ENCODE data around the gene GALNT15. TPM values are rescaled to one million over a fixed set of nuclear protein-coding genes. Genes with fewer than 3 reads are reported as not detected.

GALNT15 gene
- total RNA-seq, 2 experiments from 2014 or later: not detected

DNA sequence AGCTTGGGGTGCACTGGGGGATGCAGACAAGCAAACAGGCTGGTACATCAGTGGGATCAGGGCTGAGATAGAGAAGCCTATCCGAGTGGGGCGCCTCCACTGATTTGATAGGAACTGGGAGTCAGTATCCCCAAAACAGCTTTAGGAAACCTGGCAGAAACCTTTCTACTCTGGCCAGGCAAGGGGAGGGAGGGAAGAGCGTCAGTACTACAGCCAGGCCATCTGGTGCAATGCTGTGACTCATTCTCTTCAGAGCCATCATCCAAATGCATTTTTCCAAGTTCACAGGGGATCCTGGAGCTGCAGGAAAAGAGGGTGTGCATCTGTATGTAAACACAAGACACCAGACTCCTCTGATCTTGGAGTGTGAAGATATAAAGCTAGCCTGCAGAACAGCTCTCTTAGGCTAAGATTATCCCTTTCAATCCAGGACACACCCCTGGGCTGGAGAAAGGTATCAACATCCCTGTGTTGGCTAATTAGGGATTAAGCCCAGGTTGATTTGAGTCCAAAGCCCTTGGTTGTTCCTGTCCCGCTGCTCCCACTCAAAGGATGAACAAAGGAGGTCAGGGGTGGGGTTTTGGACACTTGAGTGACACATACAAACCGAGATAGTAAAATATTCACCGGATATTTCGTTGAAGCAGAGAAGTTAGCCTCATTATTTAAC lies 9.3 kb downstream of the GALNT15 start:
- CTCF ChIA-PET: interaction anchor here (1.2 kb wide), 1 partner anchor 135 kb away, joined by 4 read pairs; no protein-coding TSS in a partner anchor
- Mint-ChIP-seq H3K9me3 (no peaks in the 10 kb centered on the region), H3K4me3 (no peak overlapping the region), H3K4me1 (peaks cover 4% of the 10 kb centered on the region), H3K27me3 (no peaks in the 10 kb centered on the region), H3K36me3 (ENCODE audit: low read depth) (no peaks in the 10 kb centered on the region), H3K27ac (no peak overlapping the region)
- DNase-seq: no peak
- POLR2A ChIA-PET: no interaction called here

DNA sequence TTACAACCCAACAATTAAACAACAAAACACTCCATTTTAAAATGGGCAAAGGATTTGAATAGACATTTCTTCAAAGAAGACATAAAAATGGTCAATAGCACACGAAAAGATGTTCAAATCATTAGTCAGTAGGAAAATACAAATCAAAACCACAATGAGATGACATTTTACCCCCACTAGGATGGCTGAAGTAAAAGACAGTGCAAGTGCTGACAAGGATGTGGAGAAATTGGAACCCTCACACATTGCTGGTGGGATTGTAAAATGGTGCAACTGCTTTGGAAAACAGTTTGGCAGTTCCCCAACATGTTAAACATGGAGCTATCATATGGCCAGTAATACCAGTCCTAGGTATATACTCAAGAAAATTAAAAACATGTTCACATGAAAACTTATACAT lies 11.6 kb downstream of the GALNT15 start:
- Mint-ChIP-seq H3K27me3 (no peaks in the 10 kb centered on the region), H3K4me1 (peaks cover 4% of the 10 kb centered on the region), H3K9me3 (no peaks in the 10 kb centered on the region), H3K36me3 (ENCODE audit: low read depth) (no peaks in the 10 kb centered on the region), H3K27ac (no peak overlapping the region), H3K4me3 (no peak overlapping the region)
- ChIA-PET CTCF (no interaction called here), POLR2A (no interaction called here)
- DNase-seq: no peak

DNA sequence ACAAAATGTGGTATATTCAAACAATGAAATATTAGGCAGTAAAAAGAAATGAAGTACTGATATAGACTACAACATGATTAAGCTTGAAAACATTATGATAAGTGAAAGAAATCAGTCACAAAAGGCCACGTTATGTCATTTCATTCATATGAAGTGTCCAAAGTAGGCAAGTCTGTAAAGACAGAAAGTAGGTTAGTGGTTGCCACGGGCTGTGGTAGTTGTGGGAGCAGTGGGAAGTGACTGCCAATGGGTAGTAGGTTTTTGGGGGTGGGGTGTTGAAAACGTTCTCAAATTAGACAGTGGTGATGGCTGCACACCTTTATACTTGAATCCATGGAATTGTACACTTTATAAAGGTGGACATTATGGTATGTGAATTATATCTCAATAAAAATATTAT lies 12.1 kb downstream of the GALNT15 start:
- POLR2A ChIA-PET: no interaction called here
- Mint-ChIP-seq H3K27me3 (no peaks in the 10 kb centered on the region), H3K4me1 (peaks cover 4% of the 10 kb centered on the region), H3K27ac (no peak overlapping the region), H3K4me3 (no peak overlapping the region), H3K36me3 (ENCODE audit: low read depth) (no peaks in the 10 kb centered on the region), H3K9me3 (no peaks in the 10 kb centered on the region)
- CTCF ChIA-PET: no interaction called here
- peak; percentile 35 for DNase-seq

DNA sequence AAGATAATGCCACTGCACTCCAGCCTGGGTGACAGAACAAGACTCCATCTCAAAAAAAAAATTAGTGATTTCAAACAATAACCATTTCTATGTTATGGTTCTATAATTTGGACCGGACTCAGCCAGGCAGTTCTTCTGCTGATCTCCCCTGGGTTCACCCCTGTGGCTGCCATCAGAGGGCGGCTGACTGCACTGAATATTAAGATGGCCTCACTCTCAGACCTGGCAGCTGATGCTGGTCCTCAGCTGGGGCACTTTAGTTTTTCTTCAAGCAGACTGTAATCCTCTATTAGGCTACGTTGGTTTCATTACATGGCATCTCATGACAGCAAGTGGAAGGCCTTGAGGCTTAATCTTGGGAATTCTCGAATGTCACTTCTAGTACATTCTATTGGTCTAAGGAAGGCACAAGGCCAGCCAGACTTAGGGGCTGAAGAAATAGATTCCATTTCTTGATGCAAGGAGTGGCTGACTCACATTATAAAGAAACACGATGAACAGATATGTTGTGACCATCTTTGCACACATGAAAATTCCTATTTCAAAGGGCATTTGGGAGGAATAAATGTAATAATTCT lies 12.8 kb downstream of the GALNT15 start:
- Mint-ChIP-seq H3K4me1 (peaks cover 4% of the 10 kb centered on the region), H3K9me3 (no peaks in the 10 kb centered on the region), H3K27me3 (no peaks in the 10 kb centered on the region), H3K36me3 (ENCODE audit: low read depth) (no peaks in the 10 kb centered on the region), H3K4me3 (no peak overlapping the region), H3K27ac (no peak overlapping the region)
- no peak for DNase-seq
- ChIA-PET CTCF (no interaction called here), POLR2A (no interaction called here)

DNA sequence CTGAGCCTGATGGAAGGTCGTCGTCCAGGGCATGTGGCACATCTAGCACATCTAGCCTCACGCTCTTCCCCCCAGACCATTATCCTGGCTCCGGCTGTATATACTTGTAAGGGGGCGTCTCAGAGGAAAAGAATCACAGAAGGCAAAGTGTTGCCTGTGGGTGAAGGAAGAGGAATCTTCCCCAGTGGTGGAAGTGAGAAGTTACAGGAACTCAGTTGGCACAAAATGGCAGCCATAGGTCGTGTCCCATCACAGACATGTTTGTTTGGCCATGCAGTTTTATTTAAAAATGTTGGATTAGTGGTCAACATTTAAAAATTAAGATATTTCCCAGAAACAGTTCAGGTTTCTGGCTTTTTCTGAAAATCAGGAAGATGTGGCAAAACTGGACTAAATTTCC lies 13.6 kb downstream of the GALNT15 start:
- Mint-ChIP-seq H3K9me3 (no peaks in the 10 kb centered on the region), H3K27ac (no peak overlapping the region), H3K27me3 (no peaks in the 10 kb centered on the region), H3K36me3 (ENCODE audit: low read depth) (no peaks in the 10 kb centered on the region), H3K4me1 (peaks cover 4% of the 10 kb centered on the region), H3K4me3 (no peak overlapping the region)
- ChIA-PET POLR2A (no interaction called here), CTCF (no interaction called here)
- no peak for DNase-seq

DNA sequence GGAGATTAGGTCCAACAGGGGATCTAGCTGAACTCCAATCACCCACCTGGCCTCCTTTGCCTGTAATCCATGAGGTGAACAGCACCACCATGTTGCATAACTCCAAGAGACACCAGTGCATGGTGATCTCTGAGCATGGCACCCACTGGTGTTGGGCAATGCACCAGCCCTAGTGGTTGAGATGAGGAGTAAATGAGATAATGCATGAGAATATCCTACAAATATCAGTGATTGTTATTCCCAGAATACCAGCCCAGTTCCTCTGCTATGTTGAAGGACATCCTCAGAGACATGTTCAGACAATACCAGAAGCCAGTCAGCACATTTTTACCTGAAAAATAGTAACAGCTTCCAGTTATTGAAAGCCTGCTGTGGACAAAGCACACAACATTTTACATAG lies 14.7 kb downstream of the GALNT15 start:
- ChIA-PET CTCF (interaction anchor here (1.1 to 1.5 kb wide), 2 partner anchors 10 to 16 kb away, joined by 3 to 7 read pairs; no protein-coding TSS in a partner anchor), POLR2A (no interaction called here)
- H3K27me3 Mint-ChIP-seq: no peaks in the 10 kb centered on the region
- H3K9me3 Mint-ChIP-seq: no peaks in the 10 kb centered on the region
- no peak for DNase-seq
- H3K4me3 Mint-ChIP-seq: no peak overlapping the region
- H3K4me1 Mint-ChIP-seq: peaks cover 4% of the 10 kb centered on the region
- no peaks in the 10 kb centered on the region for H3K36me3 Mint-ChIP-seq (ENCODE audit: low read depth)
- no peak overlapping the region for H3K27ac Mint-ChIP-seq

DNA sequence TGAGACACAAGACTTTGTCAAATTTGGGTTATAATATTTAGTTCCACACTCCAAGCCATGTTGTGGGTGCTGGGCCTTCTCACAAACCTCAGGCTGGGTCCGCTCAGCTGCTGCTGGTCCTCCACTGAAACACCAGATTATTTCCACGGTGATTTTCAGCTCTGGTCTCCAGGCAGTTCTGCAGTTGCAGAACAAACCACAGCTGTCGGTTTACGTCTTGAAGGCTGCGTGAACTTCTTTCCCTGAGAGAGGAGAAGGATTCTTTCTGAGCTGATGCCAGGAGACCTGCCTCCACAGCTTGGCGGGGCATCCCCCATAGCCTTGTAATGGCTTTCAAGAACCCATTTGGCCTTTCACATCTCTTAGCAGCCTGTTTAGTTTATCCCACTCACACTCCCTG lies 16.2 kb downstream of the GALNT15 start:
- H3K36me3 Mint-ChIP-seq (ENCODE audit: low read depth): no peaks in the 10 kb centered on the region
- H3K27me3 Mint-ChIP-seq: no peaks in the 10 kb centered on the region
- H3K4me1 Mint-ChIP-seq: peaks cover 4% of the 10 kb centered on the region
- CTCF ChIA-PET: no interaction called here
- no peak overlapping the region for H3K4me3 Mint-ChIP-seq
- no peak overlapping the region for H3K27ac Mint-ChIP-seq
- POLR2A ChIA-PET: no interaction called here
- no peak for DNase-seq
- no peaks in the 10 kb centered on the region for H3K9me3 Mint-ChIP-seq

DNA sequence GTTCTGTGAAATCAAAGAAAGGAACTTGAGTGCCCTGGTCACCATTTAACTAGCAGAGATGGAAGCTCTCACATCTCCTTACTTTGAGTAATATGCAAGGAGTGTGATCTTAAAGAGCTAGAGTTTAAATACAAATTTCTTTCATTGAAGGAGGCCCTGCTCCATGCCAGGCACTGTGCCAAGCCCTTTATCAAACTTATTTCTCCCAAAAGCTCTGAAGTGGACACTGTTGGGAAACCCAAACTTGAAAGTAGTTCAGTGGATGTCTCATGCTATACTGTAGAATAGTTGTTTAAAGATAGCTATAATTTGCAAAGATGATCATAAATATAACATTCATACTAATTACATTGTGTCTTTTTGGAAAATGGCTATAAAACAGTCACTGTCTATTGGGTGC lies 17.1 kb downstream of the GALNT15 start:
- H3K36me3 Mint-ChIP-seq (ENCODE audit: low read depth): no peaks in the 10 kb centered on the region
- ChIA-PET CTCF (no interaction called here), POLR2A (no interaction called here)
- H3K4me3 Mint-ChIP-seq: no peak overlapping the region
- H3K27ac Mint-ChIP-seq: no peak overlapping the region
- DNase-seq: no peak
- peaks cover under 1% of the 10 kb centered on the region for H3K4me1 Mint-ChIP-seq
- H3K9me3 Mint-ChIP-seq: no peaks in the 10 kb centered on the region
- no peaks in the 10 kb centered on the region for H3K27me3 Mint-ChIP-seq

DNA sequence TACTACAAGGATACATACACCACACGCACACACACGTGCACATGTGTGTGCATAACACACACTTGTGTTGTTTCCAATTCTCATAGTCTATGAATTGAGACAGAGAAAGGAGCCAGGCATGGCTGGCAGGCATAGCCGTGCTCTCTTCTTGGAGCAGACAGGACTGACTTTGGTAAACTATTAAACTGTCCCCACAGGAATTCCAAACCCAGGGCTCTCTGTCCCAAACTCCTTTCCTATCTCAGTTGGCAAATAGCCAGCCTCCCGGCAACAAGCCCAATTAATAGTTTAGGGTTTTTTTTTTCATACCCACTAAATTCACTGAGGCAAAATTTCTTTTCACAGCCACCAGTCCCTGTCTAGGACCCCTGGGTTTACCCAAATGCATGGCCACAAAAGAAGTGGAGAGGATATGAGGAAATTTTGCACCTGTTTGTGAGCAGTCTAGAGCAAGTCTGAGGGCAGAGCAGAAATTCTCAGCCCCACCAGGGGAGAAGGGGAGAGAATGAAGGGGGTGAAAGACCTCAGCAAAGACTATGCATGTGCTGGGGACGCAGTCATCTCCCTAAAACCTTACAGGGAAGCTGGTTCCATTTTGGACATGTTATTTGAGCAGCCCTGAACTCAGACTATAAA lies 17.8 kb downstream of the GALNT15 start:
- Mint-ChIP-seq H3K27me3 (no peaks in the 10 kb centered on the region), H3K4me3 (no peak overlapping the region), H3K4me1 (no peaks in the 10 kb centered on the region), H3K9me3 (no peaks in the 10 kb centered on the region), H3K27ac (no peak overlapping the region), H3K36me3 (ENCODE audit: low read depth) (no peaks in the 10 kb centered on the region)
- CTCF ChIA-PET: no interaction called here
- POLR2A ChIA-PET: no interaction called here
- no peak for DNase-seq

DNA sequence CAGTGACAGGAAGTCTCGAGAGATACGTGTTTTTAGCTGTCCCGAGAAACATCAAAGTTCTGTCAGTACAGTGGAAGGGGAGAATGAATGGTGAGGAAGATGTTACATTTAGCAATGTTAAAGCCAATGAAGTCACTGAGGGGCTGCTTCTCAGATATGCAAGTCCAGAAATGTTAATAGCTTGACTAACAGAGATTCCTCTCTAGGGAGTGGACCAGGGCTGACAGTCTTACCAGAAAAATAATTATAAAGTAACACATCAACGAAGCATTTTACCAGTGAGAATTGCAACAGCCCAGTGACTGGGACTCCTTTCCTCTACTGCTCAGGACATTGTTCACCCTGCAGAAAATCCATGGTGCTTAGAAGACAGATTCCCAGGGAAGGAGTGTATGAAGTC lies 23.9 kb downstream of the GALNT15 start:
- no peak for DNase-seq
- Mint-ChIP-seq H3K4me3 (no peak overlapping the region), H3K27me3 (no peaks in the 10 kb centered on the region), H3K4me1 (peaks cover 15% of the 10 kb centered on the region), H3K27ac (no peak overlapping the region), H3K36me3 (ENCODE audit: low read depth) (no peaks in the 10 kb centered on the region), H3K9me3 (no peaks in the 10 kb centered on the region)
- ChIA-PET POLR2A (no interaction called here), CTCF (no interaction called here)

DNA sequence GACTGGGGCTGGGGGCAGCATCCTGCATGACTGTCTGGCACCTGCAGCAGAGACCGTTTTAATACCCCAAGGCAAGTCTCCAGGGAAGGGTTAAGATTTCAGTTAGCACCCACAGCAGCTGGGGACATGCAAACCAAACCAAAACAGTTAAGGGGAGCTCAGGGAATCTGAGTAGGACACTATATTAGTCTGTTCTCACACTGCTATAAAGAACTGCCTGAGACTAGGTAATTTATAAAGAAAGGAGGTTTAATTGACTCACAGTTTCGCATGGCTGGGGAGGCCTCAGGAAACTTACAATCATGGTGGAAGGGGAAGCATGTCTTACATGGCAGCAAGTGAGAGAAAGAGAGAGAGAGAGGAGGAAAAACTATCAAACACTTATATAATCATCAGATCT lies 25.3 kb downstream of the GALNT15 start:
- no peak overlapping the region for H3K27ac Mint-ChIP-seq
- no peaks in the 10 kb centered on the region for H3K9me3 Mint-ChIP-seq
- H3K36me3 Mint-ChIP-seq (ENCODE audit: low read depth): no peaks in the 10 kb centered on the region
- no peaks in the 10 kb centered on the region for H3K27me3 Mint-ChIP-seq
- H3K4me3 Mint-ChIP-seq: no peak overlapping the region
- CTCF ChIA-PET: no interaction called here
- peaks cover 24% of the 10 kb centered on the region for H3K4me1 Mint-ChIP-seq
- DNase-seq: no peak
- POLR2A ChIA-PET: no interaction called here

DNA sequence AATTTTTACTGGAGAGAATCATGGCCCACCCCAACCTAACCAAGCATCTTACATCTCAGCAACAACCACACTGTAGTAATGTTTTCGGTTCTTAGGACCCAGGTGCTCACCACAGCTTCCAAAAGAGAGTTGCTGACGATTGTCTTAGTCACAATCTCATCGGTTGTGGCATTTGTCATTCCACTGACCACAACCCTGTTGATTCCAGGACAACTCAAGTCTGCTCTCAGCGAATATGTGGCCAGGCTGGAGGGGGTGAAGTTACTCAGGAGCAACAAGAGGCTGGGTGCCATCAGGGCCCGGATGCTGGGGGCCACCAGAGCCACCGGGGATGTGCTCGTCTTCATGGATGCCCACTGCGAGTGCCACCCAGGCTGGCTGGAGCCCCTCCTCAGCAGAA lies 25.9 kb downstream of the GALNT15 start:
- Mint-ChIP-seq H3K9me3 (no peaks in the 10 kb centered on the region), H3K27ac (no peak overlapping the region), H3K36me3 (ENCODE audit: low read depth) (no peaks in the 10 kb centered on the region), H3K27me3 (no peaks in the 10 kb centered on the region), H3K4me3 (no peak overlapping the region), H3K4me1 (peaks cover 30% of the 10 kb centered on the region)
- ChIA-PET CTCF (no interaction called here), POLR2A (no interaction called here)
- no peak for DNase-seq

DNA sequence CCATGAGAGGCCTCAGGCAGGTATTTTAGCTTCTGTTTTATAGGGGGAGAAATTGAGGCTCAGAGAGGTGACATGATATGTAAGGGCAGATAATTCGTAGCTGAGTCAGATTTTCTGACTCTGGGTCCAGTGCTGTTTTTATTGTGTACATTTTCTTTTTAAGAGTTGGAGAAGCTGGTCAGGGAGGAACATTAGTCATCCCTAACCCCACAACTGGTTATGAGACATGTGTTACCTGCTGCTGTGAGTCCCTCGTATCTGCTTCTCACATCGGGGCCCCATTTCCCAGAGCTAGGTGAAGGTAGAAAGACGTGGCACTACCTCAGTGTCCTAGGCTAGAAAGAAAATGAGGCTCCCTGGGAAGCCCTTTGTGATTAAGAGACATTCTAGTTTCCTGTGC lies 28.6 kb downstream of the GALNT15 start:
- ChIA-PET POLR2A (no interaction called here), CTCF (no interaction called here)
- no peak for DNase-seq
- Mint-ChIP-seq H3K36me3 (ENCODE audit: low read depth) (no peaks in the 10 kb centered on the region), H3K9me3 (no peaks in the 10 kb centered on the region), H3K4me1 (peaks cover 39% of the 10 kb centered on the region), H3K27ac (no peak overlapping the region), H3K27me3 (no peaks in the 10 kb centered on the region), H3K4me3 (no peak overlapping the region)
